Mucosa of descending colon (tissue), 3 donors: Measurements from ENCODE around the gene MTCH1. TPM values are rescaled to one million over a fixed set of nuclear protein-coding genes. Genes with fewer than 3 reads are reported as not detected.

Experiments
- ATAC-seq: fragments of 200-7000 bp; cut with Tn5 transposase; one replicate; pipeline ENCODE4 v1.9.1; 2020; ENCODE audit warnings: mild to moderate bottlenecking, moderate library complexity
- DNase-seq, 3 donors: peaks; one replicate each; pipeline ENCODE4 v3.0.0-alpha.2; 2020
- H3K36me3 ChIP-seq: fragments of 200-600 bp; one replicate; pipeline ENCODE4 v1.8.0; 2021; ENCODE audit warnings: low read depth, mild to moderate bottlenecking
- H3K4me1 ChIP-seq: fragments of 200-600 bp; one replicate; pipeline ENCODE4 v1.8.0; 2021; ENCODE audit warnings: low read depth, mild to moderate bottlenecking
- H3K4me3 ChIP-seq: fragments of 200-600 bp; one replicate; pipeline ENCODE4 v1.8.0; 2021; ENCODE audit warnings: mild to moderate bottlenecking
- H3K9me3 ChIP-seq: fragments of 200-600 bp; one replicate; pipeline ENCODE4 v1.8.0; 2021; ENCODE audit warnings: mild to moderate bottlenecking
- intact Hi-C, 2 donors: fragments of 100-400 bp; cut with DNase I in 1 of 2; cut with micrococcal nuclease in 1 of 2; formaldehyde crosslinking; loops; one replicate each; pipeline versions ENCODE4 v1.11.0 to v1.11.1; 2022; cut with DNase I, micrococcal nuclease
- total RNA-seq, 3 donors: library from RNA; stranded (reverse); fragmentation: NEBNext Ultra II Directional in 2 of 3; extraction: Animal tissue kit (Norgen Biotek cat#: 25700) in 2 of 3; gene quantifications; one replicate each; pipeline versions ENCODE4 v1.2.1 to v1.2.4, GENCODE V29; 2021 to 2023
- TF ChIP-seq, protein P1 (sequence below): fragments of 200-600 bp; IDR thresholded peaks from one replicate; pipeline ENCODE4 v1.8.0; 2022; ENCODE audit warnings: antibody characterized with exemption, mild to moderate bottlenecking
- donor health status: DM: no; HTN: no; CAD: no; lungs with moderate emphysema.
- donor health status: DM: no; HTN: no; CAD: no.
- donor health status: DM: no; HTN: yes; CAD: no.

MTCH1 gene
- total RNA-seq, 3 donors from 2014 or later = 153 to 186 (median 157) TPM

DNA sequence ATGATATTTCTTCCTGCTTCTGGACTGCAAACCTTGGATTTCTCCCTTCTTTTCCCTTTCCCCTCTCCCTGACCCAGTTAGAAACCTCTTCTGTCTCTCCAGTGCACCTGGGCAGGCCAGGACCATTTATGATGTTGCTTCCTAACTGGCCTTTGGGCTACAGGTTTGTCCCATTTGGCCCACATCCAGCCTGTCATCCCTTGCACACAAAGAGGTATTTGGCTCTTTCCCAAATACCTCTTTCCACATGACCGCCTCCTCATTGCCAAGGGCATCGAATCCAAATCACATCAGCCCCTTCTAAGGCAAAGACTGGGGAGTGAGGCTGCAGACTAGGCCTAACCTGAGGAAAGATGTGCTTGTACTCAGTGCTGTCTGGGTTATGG is 33.1 kb upstream of the MTCH1 start:
- ATAC-seq (no peak), DNase-seq (no peak)
- Histone ChIP-seq H3K9me3 (no peaks in the 10 kb centered on the region), H3K4me1 (peaks cover 7% of the 10 kb centered on the region), H3K4me3 (no peak overlapping the region), H3K36me3 (no peaks in the 10 kb centered on the region)
- TF ChIP-seq, protein P1, sequence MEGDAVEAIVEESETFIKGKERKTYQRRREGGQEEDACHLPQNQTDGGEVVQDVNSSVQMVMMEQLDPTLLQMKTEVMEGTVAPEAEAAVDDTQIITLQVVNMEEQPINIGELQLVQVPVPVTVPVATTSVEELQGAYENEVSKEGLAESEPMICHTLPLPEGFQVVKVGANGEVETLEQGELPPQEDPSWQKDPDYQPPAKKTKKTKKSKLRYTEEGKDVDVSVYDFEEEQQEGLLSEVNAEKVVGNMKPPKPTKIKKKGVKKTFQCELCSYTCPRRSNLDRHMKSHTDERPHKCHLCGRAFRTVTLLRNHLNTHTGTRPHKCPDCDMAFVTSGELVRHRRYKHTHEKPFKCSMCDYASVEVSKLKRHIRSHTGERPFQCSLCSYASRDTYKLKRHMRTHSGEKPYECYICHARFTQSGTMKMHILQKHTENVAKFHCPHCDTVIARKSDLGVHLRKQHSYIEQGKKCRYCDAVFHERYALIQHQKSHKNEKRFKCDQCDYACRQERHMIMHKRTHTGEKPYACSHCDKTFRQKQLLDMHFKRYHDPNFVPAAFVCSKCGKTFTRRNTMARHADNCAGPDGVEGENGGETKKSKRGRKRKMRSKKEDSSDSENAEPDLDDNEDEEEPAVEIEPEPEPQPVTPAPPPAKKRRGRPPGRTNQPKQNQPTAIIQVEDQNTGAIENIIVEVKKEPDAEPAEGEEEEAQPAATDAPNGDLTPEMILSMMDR = no peak
- intact Hi-C loops = loop anchor here in 1 of 2 donors (5.0 kb wide), 1 partner anchor 132 kb away; the partner anchor contains the start of gene C6orf89

DNA sequence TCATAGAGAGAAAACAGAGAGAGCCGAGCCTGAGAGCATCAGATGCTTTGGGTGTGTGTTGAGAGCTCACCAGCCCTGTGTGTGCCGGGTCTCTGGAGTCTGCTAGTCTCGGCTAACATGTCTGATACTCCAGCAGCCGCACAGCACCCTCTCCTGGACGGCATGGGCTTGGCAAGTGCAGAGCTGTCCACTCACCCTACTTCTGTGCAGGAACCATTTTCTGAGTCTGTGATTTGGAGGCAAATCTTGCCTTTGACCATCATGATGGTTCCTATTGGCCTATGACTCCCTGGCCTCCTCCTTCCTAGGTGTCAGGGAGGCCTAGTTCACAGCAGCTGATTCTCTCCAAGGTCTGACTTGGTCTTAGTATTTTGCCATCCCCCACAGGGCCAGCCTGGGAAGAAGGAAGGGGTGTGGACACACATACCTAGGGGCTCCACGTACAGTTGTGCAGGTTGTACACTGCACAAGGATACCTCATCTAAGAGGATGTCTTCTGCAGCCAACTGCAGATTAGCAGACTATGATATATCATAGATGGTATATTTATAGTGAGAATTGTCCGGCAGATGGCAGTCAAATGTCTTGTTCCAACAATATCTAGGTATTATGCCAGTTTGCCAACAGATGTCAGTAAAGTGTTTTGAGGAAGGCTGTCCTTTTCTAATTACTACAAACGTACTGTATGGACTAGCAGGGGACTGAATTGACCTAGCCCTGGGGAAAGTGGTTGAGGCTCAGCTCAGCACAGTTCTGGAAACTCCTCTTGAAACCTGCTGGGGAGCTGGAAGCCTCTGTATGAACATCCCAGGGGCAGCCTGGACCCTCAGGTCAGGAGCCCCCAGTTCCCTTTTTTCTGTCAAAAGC is 32.4 kb upstream of the MTCH1 start:
- peak; percentile 92 for ATAC-seq
- Histone ChIP-seq H3K9me3 (no peaks in the 10 kb centered on the region), H3K36me3 (no peaks in the 10 kb centered on the region), H3K4me1 (peaks cover 7% of the 10 kb centered on the region), H3K4me3 (no peak overlapping the region)
- TF ChIP-seq, protein P1 = peak; percentile 85
- intact Hi-C loops = loop anchor here in 1 of 2 donors (5.0 kb wide), 1 partner anchor 131 kb away; the partner anchor contains the start of gene C6orf89
- DNase-seq = peak; percentile 91 to 94 (median 93)

DNA sequence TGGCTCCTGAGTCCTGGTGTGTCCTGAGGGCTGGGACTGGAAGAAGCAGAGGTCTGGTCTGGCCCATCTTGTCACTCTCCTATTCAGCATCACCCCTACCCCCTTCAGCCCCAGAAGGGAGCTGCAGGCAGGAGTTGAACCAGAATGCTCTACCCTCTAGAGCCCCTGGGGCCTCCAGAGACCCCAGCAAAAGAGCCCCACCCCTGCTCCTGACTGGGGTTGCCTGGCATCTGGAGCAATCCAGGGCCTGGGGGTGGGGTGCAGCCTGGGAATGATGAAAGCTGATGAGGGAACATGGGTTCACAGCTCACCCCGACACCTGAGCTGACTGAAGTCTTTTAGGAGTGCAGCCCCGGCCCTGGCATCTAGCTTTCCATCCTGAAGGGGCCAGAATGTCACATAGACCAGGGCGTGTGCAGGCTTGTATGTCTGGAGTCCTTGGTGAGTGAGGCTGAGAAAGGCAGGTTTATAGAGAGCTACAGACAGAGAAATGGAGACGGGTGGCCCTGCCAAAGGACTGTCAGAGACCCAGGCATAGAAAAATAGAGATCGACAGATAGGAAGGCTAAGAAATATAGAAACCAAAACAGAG is 31.7 kb upstream of the MTCH1 start:
- Histone ChIP-seq H3K9me3 (no peaks in the 10 kb centered on the region), H3K4me3 (no peak overlapping the region), H3K36me3 (no peaks in the 10 kb centered on the region), H3K4me1 (peaks cover 7% of the 10 kb centered on the region)
- intact Hi-C loops = loop anchor here in 1 of 2 donors (5.0 kb wide), 1 partner anchor 130 kb away; the partner anchor contains the start of gene C6orf89
- ATAC-seq (no peak), DNase-seq (peak in 1 of 3 donors; percentile 48)
- TF ChIP-seq, protein P1 = no peak

DNA sequence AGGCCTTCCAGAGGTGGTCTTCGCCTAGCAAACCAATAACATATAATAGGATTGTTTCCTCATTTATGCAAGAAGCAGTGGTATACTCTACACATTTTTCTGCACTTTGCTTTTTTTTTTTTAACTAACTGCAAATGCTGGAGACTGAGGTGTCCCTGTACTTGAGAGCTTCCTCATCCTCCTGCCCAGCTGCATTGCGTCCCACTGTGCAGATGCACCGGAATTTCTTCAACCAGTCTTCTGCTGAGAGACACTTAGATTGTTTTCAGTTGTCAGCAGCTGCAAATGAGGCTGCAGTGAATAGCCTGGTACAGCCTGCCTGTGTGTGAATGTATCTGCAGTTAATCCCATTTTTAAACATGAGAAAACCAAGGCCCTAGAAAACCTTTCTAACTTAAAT is 31.0 kb upstream of the MTCH1 start:
- ATAC-seq (no peak), DNase-seq (peak in 1 of 3 donors; percentile 2)
- Histone ChIP-seq H3K36me3 (no peaks in the 10 kb centered on the region), H3K4me3 (no peak overlapping the region), H3K9me3 (no peaks in the 10 kb centered on the region), H3K4me1 (peaks cover 7% of the 10 kb centered on the region)
- TF ChIP-seq, protein P1 = no peak
- intact Hi-C loops = loop anchor here in 1 of 2 donors (5.0 kb wide), 1 partner anchor 130 kb away; the partner anchor contains the start of gene C6orf89

DNA sequence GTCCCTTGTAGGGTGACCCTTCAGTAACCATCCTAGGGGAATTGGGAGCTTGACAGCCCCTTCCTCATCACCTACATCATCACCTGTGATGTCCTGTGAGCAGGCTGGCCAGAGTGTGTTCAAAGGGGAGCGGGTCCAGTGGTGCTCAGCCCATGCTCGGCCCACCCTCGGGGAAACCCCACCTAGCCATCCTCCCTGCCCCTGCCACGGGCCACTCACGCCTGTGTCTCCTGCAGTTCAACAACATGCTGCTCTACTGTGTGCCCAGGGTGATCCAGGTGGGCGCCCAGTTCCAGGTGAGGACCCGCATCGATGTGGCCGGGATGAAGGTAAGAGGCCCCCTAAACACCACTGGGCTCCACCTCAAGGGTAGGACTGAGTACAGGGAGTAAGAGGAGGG is 29.5 kb upstream of the MTCH1 start:
- DNase-seq (no peak), ATAC-seq (no peak)
- Histone ChIP-seq H3K36me3 (no peaks in the 10 kb centered on the region), H3K9me3 (no peaks in the 10 kb centered on the region), H3K4me1 (peaks cover 7% of the 10 kb centered on the region), H3K4me3 (no peak overlapping the region)
- intact Hi-C loops = loop anchor here in 1 of 2 donors (5.0 kb wide), 1 partner anchor 128 kb away; the partner anchor contains the start of gene C6orf89
- TF ChIP-seq, protein P1 = no peak
